ENCODE measurements around the gene WNT5B. TPM values are rescaled to one million over a fixed set of nuclear protein-coding genes. Genes with fewer than 3 reads are reported as not detected.

Gene WNT5B
- total and polyA plus RNA-seq, 3 donors from 2014 or later: 4.6 to 5.8 (median 4.9) TPM

DNA sequence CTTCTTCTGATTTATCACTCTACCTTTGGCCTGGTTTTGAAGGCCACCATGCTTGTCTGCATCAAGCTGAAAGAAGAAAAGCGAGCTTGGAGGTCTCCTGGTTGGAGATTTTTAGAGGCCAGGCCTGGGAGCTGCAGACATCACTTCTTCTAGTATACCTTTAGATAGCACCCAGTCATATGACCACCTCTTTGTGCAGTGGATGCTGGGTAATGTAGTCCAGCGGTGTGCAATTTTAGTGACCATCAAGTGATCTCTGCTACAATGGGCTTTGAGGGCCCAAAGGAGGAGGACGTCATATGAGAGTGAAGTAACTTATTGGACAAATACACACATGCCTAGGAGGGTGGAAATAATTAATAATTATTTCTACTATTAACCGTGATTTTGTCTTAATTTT lies 15.2 kb upstream of the WNT5B start:
- Histone ChIP-seq H3K27ac (no peak overlapping the region), H3K27me3 (no peaks in the 10 kb centered on the region), H3K9me3 (no peaks in the 10 kb centered on the region), H3K4me1 (peaks cover under 1% of the 10 kb centered on the region), H3K36me3 (ENCODE audit: low read depth, missing control alignments) (no peaks in the 10 kb centered on the region), H3K4me3 (no peak overlapping the region)
- intact Hi-C loops (cut with DNase I; ENCODE audit: low total_unique reads): no loop called here
- TF ChIP-seq POLR2A (IDR thresholded peaks at IDR 0.05): no peak
- WGBS, 2 donors: 86 to 95% methylated on average over 4 of the region's 4 CpGs
- DNase-seq: no peak

DNA sequence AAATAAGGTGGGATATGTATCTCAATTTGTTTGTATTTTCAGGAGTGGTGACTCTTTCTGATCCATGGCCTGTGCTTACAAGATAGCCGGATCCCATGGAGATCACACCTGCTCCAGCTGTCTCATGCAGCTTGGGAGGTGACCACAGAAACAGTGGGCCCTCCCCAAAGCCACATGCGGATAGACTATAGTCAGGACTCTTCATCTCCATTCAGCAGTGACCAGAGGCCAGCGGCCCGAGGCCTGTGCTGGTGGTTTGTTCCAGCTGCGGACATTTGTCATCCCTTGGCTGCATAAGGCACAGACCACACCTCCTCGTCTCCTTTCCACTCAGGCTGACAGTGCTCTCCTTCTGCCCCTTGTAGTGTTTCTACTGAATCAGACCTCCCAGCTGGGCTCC lies 14.7 kb upstream of the WNT5B start:
- Histone ChIP-seq H3K4me1 (no peaks in the 10 kb centered on the region), H3K27me3 (no peaks in the 10 kb centered on the region), H3K9me3 (no peaks in the 10 kb centered on the region), H3K27ac (no peak overlapping the region), H3K4me3 (no peak overlapping the region), H3K36me3 (ENCODE audit: low read depth, missing control alignments) (no peaks in the 10 kb centered on the region)
- WGBS, 2 donors: 93 to 94% methylated on average over 6 of the region's 6 CpGs
- no peak for TF ChIP-seq POLR2A (IDR thresholded peaks at IDR 0.05)
- TF ChIP-seq, protein P1, sequence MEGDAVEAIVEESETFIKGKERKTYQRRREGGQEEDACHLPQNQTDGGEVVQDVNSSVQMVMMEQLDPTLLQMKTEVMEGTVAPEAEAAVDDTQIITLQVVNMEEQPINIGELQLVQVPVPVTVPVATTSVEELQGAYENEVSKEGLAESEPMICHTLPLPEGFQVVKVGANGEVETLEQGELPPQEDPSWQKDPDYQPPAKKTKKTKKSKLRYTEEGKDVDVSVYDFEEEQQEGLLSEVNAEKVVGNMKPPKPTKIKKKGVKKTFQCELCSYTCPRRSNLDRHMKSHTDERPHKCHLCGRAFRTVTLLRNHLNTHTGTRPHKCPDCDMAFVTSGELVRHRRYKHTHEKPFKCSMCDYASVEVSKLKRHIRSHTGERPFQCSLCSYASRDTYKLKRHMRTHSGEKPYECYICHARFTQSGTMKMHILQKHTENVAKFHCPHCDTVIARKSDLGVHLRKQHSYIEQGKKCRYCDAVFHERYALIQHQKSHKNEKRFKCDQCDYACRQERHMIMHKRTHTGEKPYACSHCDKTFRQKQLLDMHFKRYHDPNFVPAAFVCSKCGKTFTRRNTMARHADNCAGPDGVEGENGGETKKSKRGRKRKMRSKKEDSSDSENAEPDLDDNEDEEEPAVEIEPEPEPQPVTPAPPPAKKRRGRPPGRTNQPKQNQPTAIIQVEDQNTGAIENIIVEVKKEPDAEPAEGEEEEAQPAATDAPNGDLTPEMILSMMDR (IDR thresholded peaks at IDR 0.05): no peak
- intact Hi-C loops (cut with DNase I; ENCODE audit: low total_unique reads): no loop called here
- no peak for DNase-seq

DNA sequence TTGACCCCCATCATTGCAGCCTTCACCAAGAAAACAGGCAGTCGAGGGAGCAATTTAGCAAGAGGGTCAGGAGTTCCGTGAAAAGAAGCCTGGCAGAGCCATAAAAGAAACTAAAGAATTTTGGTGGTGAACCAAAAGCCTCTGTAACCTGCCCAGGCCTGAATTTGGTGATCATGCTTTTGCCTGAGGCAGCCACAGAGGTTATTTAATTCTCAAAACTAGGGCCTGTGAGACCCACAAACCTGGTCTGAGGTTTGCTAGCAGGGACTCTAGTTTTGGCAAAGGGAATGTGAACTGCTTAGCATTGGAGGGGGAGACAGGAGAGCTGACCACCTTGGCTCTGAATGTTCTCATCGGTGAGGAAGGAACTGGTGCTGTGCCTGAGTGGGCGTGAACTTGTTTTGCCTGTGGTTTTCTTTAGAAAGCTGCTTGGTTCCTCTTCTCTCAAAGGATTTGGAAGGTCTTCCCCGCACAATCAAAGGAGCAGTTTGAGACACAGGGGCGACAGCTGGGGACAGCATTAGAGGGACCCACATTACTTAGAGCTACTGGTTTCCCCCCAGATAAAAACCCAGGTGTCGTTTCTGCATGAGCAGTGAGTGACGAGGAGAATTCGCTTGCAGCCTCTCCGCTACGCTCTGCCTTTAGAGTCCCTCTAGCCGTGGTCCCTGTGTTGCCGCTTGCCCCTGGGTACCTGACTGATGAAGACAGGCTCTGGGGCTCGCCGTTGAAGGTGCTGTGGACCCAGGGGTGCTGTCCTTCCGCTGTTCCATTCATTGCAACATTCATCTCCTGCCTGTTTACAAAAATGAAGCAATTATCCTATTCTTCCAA lies 12.6 kb upstream of the WNT5B start:
- H3K4me3 ChIP-seq: no peak overlapping the region
- TF ChIP-seq POLR2A (IDR thresholded peaks at IDR 0.05): no peak
- TF ChIP-seq, protein P1 (IDR thresholded peaks at IDR 0.05): no peak
- WGBS, 2 donors: 83 to 89% methylated on average over 15 to 16 of the region's 16 CpGs
- no peaks in the 10 kb centered on the region for H3K4me1 ChIP-seq
- no peaks in the 10 kb centered on the region for H3K27me3 ChIP-seq
- H3K27ac ChIP-seq: no peak overlapping the region
- DNase-seq: no peak
- no peaks in the 10 kb centered on the region for H3K36me3 ChIP-seq (ENCODE audit: low read depth, missing control alignments)
- intact Hi-C loops (cut with DNase I; ENCODE audit: low total_unique reads): no loop called here
- H3K9me3 ChIP-seq: no peaks in the 10 kb centered on the region

DNA sequence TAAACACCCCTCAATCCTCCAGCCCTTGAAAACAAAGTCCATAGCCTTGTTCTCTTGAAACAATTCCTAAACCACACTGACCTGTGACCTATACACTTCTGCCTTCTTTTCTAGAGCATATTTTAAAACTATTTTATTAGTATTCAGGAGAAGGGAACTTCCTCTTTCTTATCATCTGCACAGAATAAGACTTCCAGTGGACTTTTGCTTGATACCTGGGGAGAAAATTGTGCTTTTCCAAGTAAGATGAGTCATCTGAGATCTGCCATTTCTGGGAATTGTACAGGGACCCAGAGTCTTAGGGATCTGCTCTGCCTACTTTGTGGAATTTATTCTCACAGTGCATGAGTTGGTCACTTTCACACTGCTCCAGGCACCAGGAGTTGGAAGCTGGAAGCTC lies 10.5 kb upstream of the WNT5B start:
- H3K27me3 ChIP-seq: no peaks in the 10 kb centered on the region
- no peak overlapping the region for H3K27ac ChIP-seq
- no peaks in the 10 kb centered on the region for H3K36me3 ChIP-seq (ENCODE audit: low read depth, missing control alignments)
- H3K4me3 ChIP-seq: no peak overlapping the region
- intact Hi-C loops (cut with DNase I; ENCODE audit: low total_unique reads): no loop called here
- no peaks in the 10 kb centered on the region for H3K4me1 ChIP-seq
- TF ChIP-seq, protein P1 (IDR thresholded peaks at IDR 0.05): no peak
- no peak for TF ChIP-seq POLR2A (IDR thresholded peaks at IDR 0.05)
- DNase-seq: no peak
- no peaks in the 10 kb centered on the region for H3K9me3 ChIP-seq

DNA sequence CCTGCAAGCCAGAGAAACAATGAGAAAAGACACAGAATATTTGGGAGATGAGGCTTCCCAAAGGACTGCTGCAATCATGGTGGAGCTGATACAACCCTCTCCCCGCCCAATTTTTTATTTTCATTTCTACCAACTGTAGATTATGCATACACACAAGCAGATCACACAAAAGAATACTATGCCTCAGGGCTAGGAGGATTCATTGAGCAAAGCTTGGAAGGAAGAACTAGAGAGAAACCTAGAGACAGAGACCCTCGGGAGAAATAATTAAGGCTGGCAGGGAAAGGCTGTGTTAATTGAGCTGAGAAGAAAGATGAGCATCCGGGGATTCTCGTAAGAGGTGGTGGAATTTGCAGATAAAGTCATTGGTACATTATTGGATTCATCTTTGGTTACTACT lies 9.9 kb upstream of the WNT5B start:
- H3K27me3 ChIP-seq: no peaks in the 10 kb centered on the region
- TF ChIP-seq, protein P1 (IDR thresholded peaks at IDR 0.05): no peak
- no peak for TF ChIP-seq POLR2A (IDR thresholded peaks at IDR 0.05)
- no peaks in the 10 kb centered on the region for H3K36me3 ChIP-seq (ENCODE audit: low read depth, missing control alignments)
- DNase-seq: no peak
- WGBS, 2 donors: 69 to 78% methylated on average over 4 of the region's 4 CpGs
- no peak overlapping the region for H3K27ac ChIP-seq
- no peak overlapping the region for H3K4me3 ChIP-seq
- no peaks in the 10 kb centered on the region for H3K4me1 ChIP-seq
- H3K9me3 ChIP-seq: no peaks in the 10 kb centered on the region
- intact Hi-C loops (cut with DNase I; ENCODE audit: low total_unique reads): no loop called here
